Right lobe of liver (tissue), 6 donors: ENCODE results near the gene KCNQ1. TPM values are rescaled to one million over a fixed set of nuclear protein-coding genes. Genes with fewer than 3 reads are reported as not detected.

Experiments
- ATAC-seq, 4 donors: fragments of 200-7000 bp; cut with Tn5 transposase; one replicate each; pipeline ENCODE4 v1.9.1; 2020; ENCODE audit warnings: mild to moderate bottlenecking in 4 of 4, moderate library complexity in 4 of 4
- DNase-seq, 3 donors: peaks; one replicate each; pipeline ENCODE4 v3.0.0-alpha.2; 2020
- H3K27ac ChIP-seq, 3 donors: fragments of 200-600 bp; one replicate each; pipeline ENCODE4 v1.8.0; 2022
- H3K27me3 ChIP-seq, 2 donors: fragments of 200-600 bp; one replicate each; pipeline ENCODE4 v1.8.0; 2022
- H3K36me3 ChIP-seq, 4 donors: fragments of 200-600 bp; sonication (generic) in 1 of 4; one replicate each; pipeline versions ENCODE4 v1.5.1 to v1.8.0; 2017 to 2022; ENCODE audit warnings: control low read depth in 1 of 4
- H3K4me1 ChIP-seq, 4 donors: fragments of 200-600 bp; sonication (generic) in 1 of 4; one replicate each; pipeline versions ENCODE4 v1.5.1 to v1.8.0; 2017 to 2022; ENCODE audit warnings: control low read depth in 1 of 4
- H3K4me3 ChIP-seq, 3 donors: fragments of 200-600 bp; one replicate each; pipeline ENCODE4 v1.8.0; 2022
- H3K9me3 ChIP-seq, 4 donors: fragments of 200-600 bp; sonication (generic) in 1 of 4; one replicate each; pipeline versions ENCODE4 v1.5.1 to v1.8.0; 2017 to 2022; ENCODE audit warnings: control low read depth in 1 of 4
- CTCF ChIP-seq, 4 donors: fragments of 200-600 bp in 3 of 4; fragments of 450-650 bp in 1 of 4; IDR thresholded peaks; one replicate each; pipeline versions ENCODE4 v1.5.1 to v1.8.0; 2016 to 2022; ENCODE audit warnings: antibody characterized with exemption in 4 of 4, mild to moderate bottlenecking in 2 of 4
- POLR2A ChIP-seq: fragments of 450-650 bp; IDR thresholded peaks from one replicate; pipeline ENCODE4 v1.6.1; 2017; ENCODE audit warnings: antibody characterized with exemption, mild to moderate bottlenecking
- WGBS: methylation state at CpG from one replicate; pipeline ENCODE4 v1.1.6; 2018; ENCODE audit warnings: low coverage, low lambda C conversion rate; ENCODE audit not compliant: insufficient coverage; ENCODE audit errors: missing lambda C conversion rate; 5-methylcytosine and 5-hydroxymethylcytosine counted together
- intact Hi-C, 2 donors: fragments of 100-400 bp; cut with DNase I; formaldehyde crosslinking; loops; one replicate each; pipeline versions ENCODE4 v1.11.2 to v1.14.1; 2022
- total RNA-seq, 6 experiments: library from RNA; depleted of rRNA in 2 of 6; stranded (reverse); fragments of >200 nt in 2 of 6; fragmentation: NEBNext Ultra II Directional in 3 of 6; extraction: Animal tissue kit (Norgen Biotek cat#: 25700) in 3 of 6; gene quantifications; one replicate each; pipeline versions ENCODE4 v1.1.0 to v1.2.4, GENCODE V29; 2016 to 2023
- donor health status: DM: no; HTN: yes; CAD: no.
- donor health status: DM: no; HTN: no; CAD: no.
- donor health status: DM: no; HTN: no; CAD: no.
- donor health status: DM: no; HTN: yes; CAD: no.
- donor health status: DM: no; HTN: yes; CAD: no.

The KCNQ1 gene
- total RNA-seq, 6 experiments from 2014 or later = 0.61 to 2.4 (median 1.8) TPM

GRCh38 chr11:2579315-2580060 lies 134.7 kb downstream of the KCNQ1 start:
- Histone ChIP-seq H3K4me1 (no peaks in the 10 kb centered on the region), H3K27me3 (no peaks in the 10 kb centered on the region), H3K36me3 (no peaks in the 10 kb centered on the region), H3K27ac (no peak overlapping the region), H3K4me3 (no peak overlapping the region), H3K9me3 (no peaks in the 10 kb centered on the region)
- no peak for ATAC-seq
- TF ChIP-seq POLR2A (no peak), CTCF (IDR thresholded peaks at IDR 0.05) (no peak)
- peak; percentile 14 to 53 (median 37) for DNase-seq
- WGBS = 40% methylated on average over 2 of the region's 17 CpGs
- intact Hi-C loops = no loop called here

- peak in 2 of 3 donors; percentile 26 to 31 for DNase-seq
Observed at GRCh38 chr11:2580061-2580421, 135.2 kb downstream of the KCNQ1 start.

GRCh38 chr11:2580571-2581001 lies 135.8 kb downstream of the KCNQ1 start:
- WGBS = 75% methylated on average over 1 of the region's 13 CpGs
- no peak overlapping the region for H3K27ac ChIP-seq
- TF ChIP-seq CTCF (IDR thresholded peaks at IDR 0.05) (no peak), POLR2A (no peak)
- H3K4me1 ChIP-seq = no peaks in the 10 kb centered on the region
- DNase-seq = peak; percentile 7 to 43 (median 37)
- no peak for ATAC-seq
- intact Hi-C loops = no loop called here
- H3K27me3 ChIP-seq = no peaks in the 10 kb centered on the region
- no peaks in the 10 kb centered on the region for H3K36me3 ChIP-seq
- H3K4me3 ChIP-seq = no peak overlapping the region
- no peaks in the 10 kb centered on the region for H3K9me3 ChIP-seq

More at GRCh38 chr11:2580061-2580421, 135.2 kb downstream of the KCNQ1 start:
- intact Hi-C loops = no loop called here
- Histone ChIP-seq H3K27ac (no peak overlapping the region), H3K9me3 (no peaks in the 10 kb centered on the region), H3K27me3 (no peaks in the 10 kb centered on the region), H3K4me3 (no peak overlapping the region), H3K36me3 (no peaks in the 10 kb centered on the region), H3K4me1 (no peaks in the 10 kb centered on the region)
- TF ChIP-seq POLR2A (no peak), CTCF (IDR thresholded peaks at IDR 0.05) (no peak)
- 75% methylated on average over 10 of the region's 10 CpGs for WGBS
- no peak for ATAC-seq

GRCh38 chr11:2581151-2581930 lies 136.5 kb downstream of the KCNQ1 start:
- intact Hi-C loops = no loop called here
- no peaks in the 10 kb centered on the region for H3K4me1 ChIP-seq
- H3K27ac ChIP-seq = no peak overlapping the region
- DNase-seq (peak; percentile 12 to 34 (median 28)), ATAC-seq (no peak)
- no peak for TF ChIP-seq CTCF (IDR thresholded peaks at IDR 0.05)
- TF ChIP-seq POLR2A = no peak
- H3K4me3 ChIP-seq = no peak overlapping the region
- H3K36me3 ChIP-seq = no peaks in the 10 kb centered on the region
- no peaks in the 10 kb centered on the region for H3K27me3 ChIP-seq
- H3K9me3 ChIP-seq = no peaks in the 10 kb centered on the region
- WGBS = 91% methylated on average over 11 of the region's 22 CpGs
